Psoas muscle (tissue), 8 donors: ENCODE data around the gene PHACTR2. TPM values are rescaled to one million over a fixed set of nuclear protein-coding genes. Genes with fewer than 3 reads are reported as not detected.

Experiments used
- ATAC-seq, 4 donors: fragments of 200-7000 bp; cut with Tn5 transposase; one replicate each; pipeline ENCODE4 v1.9.1; 2020; ENCODE audit warnings: moderate library complexity in 3 of 4, mild to moderate bottlenecking in 2 of 4
- DNase-seq, 2 donors: peaks; one replicate each; pipeline ENCODE4 v3.0.0-alpha.2; 2020
- H3K27ac ChIP-seq: fragments of 200-600 bp; one replicate; pipeline ENCODE4 v1.8.0; 2022
- H3K27me3 ChIP-seq, 3 donors: fragments of 200-600 bp in 1 of 3; one replicate each; pipeline versions ENCODE4 v1.6.1 to v1.8.0; 2013 to 2022; ENCODE audit warnings: low read length in 2 of 3, mild to moderate bottlenecking in 2 of 3, moderate library complexity in 1 of 3; ENCODE audit not compliant: insufficient read depth in 3 of 3
- H3K36me3 ChIP-seq, 2 donors: fragments of 200-600 bp in 1 of 2; one replicate each; pipeline versions ENCODE4 v1.6.1 to v1.8.0; 2013 to 2022; ENCODE audit warnings: low read depth in 1 of 2, mild to moderate bottlenecking in 1 of 2, moderate library complexity in 1 of 2; ENCODE audit not compliant: insufficient read depth in 1 of 2
- H3K4me1 ChIP-seq: fragments of 200-600 bp; one replicate; pipeline ENCODE4 v1.8.0; 2022
- H3K4me3 ChIP-seq: fragments of 200-600 bp; one replicate; pipeline ENCODE4 v1.8.0; 2022; ENCODE audit warnings: mild to moderate bottlenecking
- H3K9me3 ChIP-seq: fragments of 200-600 bp; one replicate; pipeline ENCODE4 v1.8.0; 2022
- WGBS, 3 donors: extraction: QIAGEN DNeasy Blood & Tissue Kit; methylation state at CpG; one replicate each; pipeline versions ENCODE4 v1.1.6 to v1.1.7; 2013; 5-methylcytosine and 5-hydroxymethylcytosine counted together
- intact Hi-C, 2 donors: fragments of 100-400 bp; cut with DNase I; formaldehyde crosslinking; loops; one replicate each; pipeline versions ENCODE4 v1.11.0 to v1.14.2; 2022
- polyA plus RNA-seq, 3 donors: library from polyadenylated mRNA; stranded (reverse); fragments of 200-250 nt; gene quantifications; one replicate each; pipeline ENCODE4 v1.2.3, GENCODE V29; 2013
- total RNA-seq, 4 donors: library from RNA; stranded (reverse); fragmentation: NEBNext Ultra II Directional in 2 of 4; extraction: Animal tissue kit (Norgen Biotek cat#: 25700) in 2 of 4; gene quantifications; one replicate each; pipeline versions ENCODE4 v1.2.1 to v1.2.4, GENCODE V29; 2021 to 2023
- TF ChIP-seq, protein P1 (sequence below): fragments of 200-600 bp; IDR thresholded peaks from one replicate; pipeline ENCODE4 v1.8.0; 2022; ENCODE audit warnings: antibody characterized with exemption
- donor health status: healthy with polysubstance abuse.
- donor health status: DM: no; HTN: no; CAD: no; lungs with moderate emphysema.
- donor health status: Bipolar disorder and iron deficiency.
- donor health status: healthy.
- donor health status: DM: yes; HTN: yes; CAD: no.
- donor health status: DM: no; HTN: no; CAD: no.
- donor health status: DM: no; HTN: no; CAD: no.
- donor health status: DM: yes; HTN: yes; CAD: no.

PHACTR2 gene
- total and polyA plus RNA-seq, 7 donors: 3.4 to 48.8 (median 30.0) TPM

DNA sequence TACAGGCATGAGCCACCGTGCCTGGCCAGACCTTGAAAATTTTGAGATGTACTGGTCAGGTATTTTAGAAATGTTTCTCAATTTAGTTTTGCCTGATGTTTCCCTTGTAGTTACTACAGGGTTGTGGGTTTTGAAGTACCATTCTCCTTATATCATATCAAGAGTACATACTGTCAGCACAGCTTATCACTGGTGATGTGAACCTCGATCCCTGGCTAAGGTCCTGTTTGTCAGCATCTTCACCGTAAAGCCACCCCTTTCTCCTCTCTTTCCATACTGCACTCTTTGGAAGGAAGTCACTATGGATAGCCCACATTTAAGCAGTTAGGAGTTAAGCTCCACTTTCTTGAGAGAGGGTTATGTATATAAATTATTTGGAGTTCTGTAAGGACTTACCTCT is 27.8 kb downstream of the PHACTR2 start:
- no peak for ATAC-seq
- H3K4me1 ChIP-seq: peaks cover 10% of the 10 kb centered on the region
- TF ChIP-seq, protein P1, sequence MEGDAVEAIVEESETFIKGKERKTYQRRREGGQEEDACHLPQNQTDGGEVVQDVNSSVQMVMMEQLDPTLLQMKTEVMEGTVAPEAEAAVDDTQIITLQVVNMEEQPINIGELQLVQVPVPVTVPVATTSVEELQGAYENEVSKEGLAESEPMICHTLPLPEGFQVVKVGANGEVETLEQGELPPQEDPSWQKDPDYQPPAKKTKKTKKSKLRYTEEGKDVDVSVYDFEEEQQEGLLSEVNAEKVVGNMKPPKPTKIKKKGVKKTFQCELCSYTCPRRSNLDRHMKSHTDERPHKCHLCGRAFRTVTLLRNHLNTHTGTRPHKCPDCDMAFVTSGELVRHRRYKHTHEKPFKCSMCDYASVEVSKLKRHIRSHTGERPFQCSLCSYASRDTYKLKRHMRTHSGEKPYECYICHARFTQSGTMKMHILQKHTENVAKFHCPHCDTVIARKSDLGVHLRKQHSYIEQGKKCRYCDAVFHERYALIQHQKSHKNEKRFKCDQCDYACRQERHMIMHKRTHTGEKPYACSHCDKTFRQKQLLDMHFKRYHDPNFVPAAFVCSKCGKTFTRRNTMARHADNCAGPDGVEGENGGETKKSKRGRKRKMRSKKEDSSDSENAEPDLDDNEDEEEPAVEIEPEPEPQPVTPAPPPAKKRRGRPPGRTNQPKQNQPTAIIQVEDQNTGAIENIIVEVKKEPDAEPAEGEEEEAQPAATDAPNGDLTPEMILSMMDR: no peak
- no peak overlapping the region for H3K4me3 ChIP-seq
- no peaks in the 10 kb centered on the region for H3K36me3 ChIP-seq
- H3K27ac ChIP-seq: no peak overlapping the region
- 81 to 92% (median 92%) methylated on average over 3 of the region's 3 CpGs for WGBS, 3 donors
- no peaks in the 10 kb centered on the region for H3K9me3 ChIP-seq
- DNase-seq: no peak
- intact Hi-C loops: no loop called here
- no peaks in the 10 kb centered on the region for H3K27me3 ChIP-seq

DNA sequence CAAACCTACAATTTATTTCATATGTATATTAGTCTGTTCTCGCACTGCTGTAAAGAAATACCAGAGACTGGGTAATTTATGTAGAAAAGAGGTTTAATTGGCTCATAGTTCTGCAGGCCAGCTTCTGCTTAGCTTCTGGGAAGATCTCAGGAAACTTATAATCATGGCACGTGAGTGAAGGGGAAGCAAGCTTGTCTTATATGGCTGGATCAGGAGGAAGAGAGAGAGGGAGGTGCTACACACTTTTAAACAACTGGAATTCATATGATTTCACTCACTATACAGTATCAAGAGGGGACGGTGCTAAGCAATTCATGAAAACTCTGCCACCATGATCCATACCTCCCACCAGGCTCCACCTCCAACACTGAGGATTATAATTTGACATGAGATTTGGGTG is 29.9 kb downstream of the PHACTR2 start:
- peaks cover 0 to 6% of the 10 kb centered on the region in 2 donors for H3K36me3 ChIP-seq

GRCh38 chr6:143708889-143709288 is 31.1 kb downstream of the PHACTR2 start:
- no peaks in the 10 kb centered on the region for H3K4me1 ChIP-seq
- peaks cover 0 to 18% of the 10 kb centered on the region in 2 donors for H3K36me3 ChIP-seq
- TF ChIP-seq, protein P1: no peak
- intact Hi-C loops: no loop called here
- WGBS, 3 donors: 93 to 94% (median 94%) methylated on average over 1 of the region's 1 CpG
- H3K27me3 ChIP-seq: no peaks in the 10 kb centered on the region
- no peaks in the 10 kb centered on the region for H3K9me3 ChIP-seq
- ATAC-seq (no peak), DNase-seq (no peak)
- H3K27ac ChIP-seq: no peak overlapping the region
- H3K4me3 ChIP-seq: no peak overlapping the region

More for the DNA sequence above, 29.9 kb downstream of the PHACTR2 start:
- H3K4me1 ChIP-seq: no peaks in the 10 kb centered on the region
- no peaks in the 10 kb centered on the region for H3K9me3 ChIP-seq
- no peak overlapping the region for H3K4me3 ChIP-seq
- TF ChIP-seq, protein P1: no peak
- H3K27me3 ChIP-seq: no peaks in the 10 kb centered on the region
- WGBS, 3 donors: 80 to 88% (median 84%) methylated on average over 3 of the region's 3 CpGs
- intact Hi-C loops: no loop called here
- DNase-seq: no peak
- H3K27ac ChIP-seq: no peak overlapping the region
- ATAC-seq: no peak

DNA sequence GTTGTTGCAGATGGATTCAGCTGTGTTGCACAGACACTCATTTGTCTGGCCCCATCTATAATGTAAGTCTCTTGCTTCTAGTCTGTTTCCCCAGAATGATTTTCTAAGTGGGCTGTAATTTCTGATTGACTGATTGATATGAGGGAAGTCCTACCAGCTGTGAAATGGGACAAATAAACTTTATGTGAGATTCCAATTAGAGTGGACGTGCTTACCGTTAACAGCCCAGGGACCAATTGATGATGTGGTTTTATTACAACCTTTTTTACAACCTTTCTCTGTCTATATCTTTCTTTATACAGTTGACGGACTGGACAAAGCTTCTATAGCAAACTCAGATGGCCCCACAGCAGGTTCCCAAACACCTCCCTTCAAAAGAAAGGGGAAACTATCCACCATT is 33.9 kb downstream of the PHACTR2 start:
- intact Hi-C loops: no loop called here
- DNase-seq (no peak), ATAC-seq (no peak)
- H3K4me3 ChIP-seq: no peak overlapping the region
- H3K36me3 ChIP-seq: peaks cover 0 to 18% of the 10 kb centered on the region in 2 donors
- no peak overlapping the region for H3K27ac ChIP-seq
- H3K27me3 ChIP-seq: no peaks in the 10 kb centered on the region
- TF ChIP-seq, protein P1: no peak
- H3K9me3 ChIP-seq: no peaks in the 10 kb centered on the region
- H3K4me1 ChIP-seq: no peaks in the 10 kb centered on the region
- WGBS, 3 donors: 82 to 91% (median 89%) methylated on average over 3 of the region's 3 CpGs

DNA sequence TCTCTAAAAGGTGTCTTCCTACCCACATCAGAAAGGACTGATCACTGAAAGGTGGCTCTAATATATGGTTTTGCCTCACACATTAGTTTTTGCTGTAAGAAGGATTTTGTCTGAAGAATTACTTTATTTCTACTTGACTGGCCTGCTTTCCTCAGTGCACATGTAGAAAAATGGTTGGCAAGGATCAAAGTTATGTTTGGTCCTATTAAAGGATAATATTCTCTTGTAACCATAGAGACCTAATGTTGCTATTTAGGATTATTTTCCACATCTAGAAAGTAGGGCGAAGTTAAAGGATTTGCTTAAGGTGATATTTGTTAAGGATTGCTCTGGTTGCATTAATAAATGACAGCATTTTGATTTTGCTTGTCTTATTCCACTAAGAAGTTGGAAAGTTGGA is 40.7 kb downstream of the PHACTR2 start:
- WGBS, 3 donors: 68 to 79% (median 74%) methylated on average over 1 of the region's 1 CpG
- no peaks in the 10 kb centered on the region for H3K4me1 ChIP-seq
- H3K27me3 ChIP-seq: no peaks in the 10 kb centered on the region
- peaks cover 2 to 5% of the 10 kb centered on the region in 2 donors for H3K36me3 ChIP-seq
- TF ChIP-seq, protein P1: no peak
- H3K4me3 ChIP-seq: no peak overlapping the region
- intact Hi-C loops: no loop called here
- DNase-seq (no peak), ATAC-seq (no peak)
- H3K27ac ChIP-seq: no peak overlapping the region
- H3K9me3 ChIP-seq: no peaks in the 10 kb centered on the region
